Endothelial cell of umbilical vein (primary cell): ENCODE results near the gene LRRK1. TPM values are rescaled to one million over a fixed set of nuclear protein-coding genes. Genes with fewer than 3 reads are reported as not detected.

Source experiments
- BruUV-seq: library from RNA; stranded (reverse); fragments of 400-500 nt; replicated peaks from 2 replicates; lab custom pipeline; 2021; lab: Mats Ljungman, UMichigan
- CTCF ChIA-PET: fragments of 300-600, 350-600 bp; sonication (Branson Sonifier 250); formaldehyde crosslinking; loops from one replicate; lab custom pipeline; 2021; ENCODE audit warnings: antibody characterized with exemption, inconsistent platforms; lab: Charles Lee
- POLR2A ChIA-PET: fragments of 300-600, 350-600 bp; sonication (Branson Sonifier 250); formaldehyde crosslinking; loops from one replicate; lab custom pipeline; 2021; ENCODE audit warnings: antibody characterized with exemption, inconsistent platforms; lab: Charles Lee
- DNase-seq: peaks from one replicate; pipeline ENCODE4 v3.0.0-alpha.2; 2011; ENCODE audit warnings: low read depth, low spot score
- FAIRE-seq: peaks from 2 replicates; lab custom pipeline; 2011; peaks lifted over from hg19 to GRCh38; lab: Jason Lieb, UNC
- H2AFZ ChIP-seq: 2 replicates; pipeline ENCODE4 v1.6.0; 2012; ENCODE audit warnings: low read depth, low read length, control low read depth, inconsistent platforms
- H3K27ac ChIP-seq: 2 replicates; pipeline ENCODE4 v1.5.1; 2011; ENCODE audit warnings: low read depth, mild to moderate bottlenecking, control low read depth, low read length, moderate library complexity; ENCODE audit not compliant: insufficient read depth
- H3K27me3 ChIP-seq, 2 experiments: 2 replicates each; pipeline versions ENCODE4 v1.6.0 to v1.6.1; 2011; ENCODE audit warnings: low read length in 2 of 2, mixed read lengths in 1 of 2; ENCODE audit not compliant: control insufficient read depth in 2 of 2, insufficient read depth in 2 of 2
- H3K36me3 ChIP-seq, 2 experiments: 2 replicates in 1 of 2; 3 replicates in 1 of 2; pipeline ENCODE4 v1.5.1; 2011; ENCODE audit warnings: low read length in 2 of 2, mild to moderate bottlenecking in 1 of 2, moderate library complexity in 1 of 2; ENCODE audit not compliant: control insufficient read depth in 2 of 2, insufficient read depth in 2 of 2; ENCODE audit errors: extremely low read depth in 1 of 2
- H3K4me1 ChIP-seq: 3 replicates; pipeline ENCODE4 v1.5.1; 2011; ENCODE audit warnings: mild to moderate bottlenecking, low read length; ENCODE audit not compliant: control insufficient read depth, insufficient read depth; ENCODE audit errors: extremely low read depth
- H3K4me2 ChIP-seq: 2 replicates; pipeline ENCODE4 v1.6.1; 2011; ENCODE audit warnings: low read length, control low read depth, mixed read lengths; ENCODE audit not compliant: insufficient read depth
- H3K4me3 ChIP-seq, 3 experiments: fragments of 200-600 bp in 1 of 3; sonication (generic), shearing (Covaris generic) in 1 of 3; replicated peaks in 1 of 3; 2 replicates each; pipeline ENCODE4 v1.5.1; 2011 to 2016; ENCODE audit warnings: control low read depth in 3 of 3, low read length in 3 of 3, mild to moderate bottlenecking in 2 of 3, inconsistent platforms in 1 of 3, low read depth in 1 of 3, moderate library complexity in 1 of 3; ENCODE audit not compliant: insufficient read depth in 1 of 3
- H3K79me2 ChIP-seq: 2 replicates; pipeline ENCODE4 v1.6.0; 2012; ENCODE audit warnings: low read length, inconsistent platforms; ENCODE audit not compliant: control insufficient read depth, insufficient read depth
- H3K9ac ChIP-seq: replicated peaks from 2 replicates; pipeline ENCODE3; 2011; ENCODE audit warnings: low read length, control low read depth; ENCODE audit not compliant: insufficient read depth; ENCODE audit errors: extremely low read depth
- H3K9me1 ChIP-seq: replicated peaks from 3 replicates; pipeline ENCODE4 v1.6.0; 2011; ENCODE audit warnings: mild to moderate bottlenecking, low read length; ENCODE audit not compliant: control insufficient read depth, insufficient read depth; ENCODE audit errors: extremely low read depth
- H3K9me3 ChIP-seq: replicated peaks from 2 replicates; pipeline ENCODE4 v1.5.1; 2012; ENCODE audit warnings: low read length, inconsistent platforms; ENCODE audit not compliant: control insufficient read depth, insufficient read depth
- H4K20me1 ChIP-seq: replicated peaks from 2 replicates; pipeline ENCODE3; 2011; ENCODE audit warnings: mild to moderate bottlenecking, low read length; ENCODE audit not compliant: control insufficient read depth, insufficient read depth; ENCODE audit errors: extremely low read depth
- EZH2 ChIP-seq: IDR thresholded peaks from 2 replicates; pipeline ENCODE4 v1.6.1; 2012; ENCODE audit warnings: borderline replicate concordance, low read depth, mild to moderate bottlenecking, moderate library complexity, low read length, inconsistent platforms; ENCODE audit not compliant: severe bottlenecking
- FOS ChIP-seq: IDR thresholded peaks from 2 replicates; pipeline ENCODE4 v1.6.1; 2011; ENCODE audit warnings: mild to moderate bottlenecking, low read length, moderate library complexity, borderline replicate concordance; ENCODE audit not compliant: insufficient read depth
- GATA2 ChIP-seq: IDR thresholded peaks from 2 replicates; pipeline ENCODE4 v1.7.0; 2011; ENCODE audit warnings: low read depth, mild to moderate bottlenecking, moderate library complexity, mixed read lengths, low read length; ENCODE audit not compliant: insufficient read length, insufficient read depth
- JUN ChIP-seq: IDR thresholded peaks from 2 replicates; pipeline ENCODE4 v1.6.1; 2011; ENCODE audit warnings: borderline replicate concordance, low read depth; ENCODE audit not compliant: insufficient read length, insufficient read depth
- MYC ChIP-seq: IDR thresholded peaks from one replicate; pipeline ENCODE4 v1.6.1; 2011; ENCODE audit warnings: mild to moderate bottlenecking, low read depth, low read length
- POLR2A ChIP-seq: IDR thresholded peaks from 2 replicates; pipeline ENCODE4 v1.6.1; 2012; ENCODE audit warnings: low read depth, mild to moderate bottlenecking, control low read depth, low read length
- POLR2AphosphoS5 ChIP-seq: IDR thresholded peaks from 2 replicates; pipeline ENCODE4 v1.6.1; 2012; ENCODE audit warnings: low read depth, mild to moderate bottlenecking, control low read depth, low read length, moderate library complexity; ENCODE audit not compliant: insufficient read depth
- dilution Hi-C: fragments of 300-500 bp; cut with MboI; formaldehyde crosslinking; loops from one replicate; pipeline ENCODE4 v1.15.0; 2019; ENCODE audit warnings: low sequenced_read_pairs; ENCODE audit not compliant: extremely low pct_ligation_motif_present
- intact Hi-C: fragments of 100-400 bp; cut with micrococcal nuclease; formaldehyde crosslinking; loops from one replicate; pipeline ENCODE4 v1.10.0; 2022
- polyA plus RNA-seq, 4 experiments: library from polyadenylated mRNA; depleted of rRNA in 3 of 4; stranded (reverse) in 3 of 4; unstranded in 1 of 4; fragments of >200 nt; gene quantifications; 2 replicates each; pipeline versions ENCODE4 v1.2.1 to v1.2.3, GENCODE V29; 2011 to 2012; ENCODE audit warnings: missing spikeins in 1 of 4
- total RNA-seq: library from RNA; stranded (reverse); gene quantifications from 2 replicates; pipeline ENCODE4 v1.2.3, GENCODE V29; 2021
- TF ChIP-seq, protein P1 (sequence below), 2 donors: IDR thresholded peaks; 1 replicate in 1 of 2; 2 replicates in 1 of 2; pipeline ENCODE4 v1.5.1; 2011; ENCODE audit warnings: low read length in 2 of 2, mild to moderate bottlenecking in 2 of 2, moderate library complexity in 2 of 2, control low read depth in 1 of 2, inconsistent platforms in 1 of 2, low read depth in 1 of 2; ENCODE audit not compliant: insufficient read depth in 1 of 2; ENCODE audit errors: extremely low read depth in 1 of 2
- TF ChIP-seq, protein P2 (sequence below): IDR thresholded peaks from 2 replicates; pipeline ENCODE4 v1.6.1; 2011; ENCODE audit not compliant: insufficient read depth, insufficient read length

The LRRK1 gene
- total and polyA plus RNA-seq, 2 donors (not counting 3 experiments of a cell fraction or from before 2014, with no cell fraction given), result 11.0 to 22.1 TPM

DNA sequence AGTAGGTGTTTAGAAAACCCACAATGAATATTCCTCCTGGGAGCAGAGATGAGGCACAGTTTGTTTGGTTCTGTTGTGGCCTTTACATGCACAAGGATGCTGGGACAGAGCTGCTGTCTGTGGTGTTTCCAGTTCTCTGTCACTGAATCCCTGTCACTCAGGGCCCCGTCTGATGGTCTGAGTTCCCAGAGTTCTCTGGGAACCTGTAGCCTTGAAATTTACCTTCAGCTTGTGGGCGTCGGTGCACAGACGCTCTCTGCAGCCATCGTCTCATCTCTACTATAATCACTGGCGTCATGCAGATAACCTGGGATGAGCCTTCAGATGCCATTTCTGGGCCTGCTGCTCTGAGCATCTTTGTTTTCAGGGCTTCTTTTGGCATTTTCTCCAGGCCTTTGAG is 81.9 kb downstream of the LRRK1 start:
- H3K9me1 ChIP-seq, result no peaks in the 10 kb centered on the region
- H3K4me1 ChIP-seq, result no peaks in the 10 kb centered on the region
- no peak overlapping the region for H3K4me3 ChIP-seq
- H3K9ac ChIP-seq, result no peak overlapping the region
- no peaks in the 10 kb centered on the region for H3K9me3 ChIP-seq
- no peaks in the 10 kb centered on the region for H3K79me2 ChIP-seq
- intact Hi-C loops, result no loop called here
- H4K20me1 ChIP-seq, result no peaks in the 10 kb centered on the region
- BruUV-seq, result no TSS peak
- H3K27me3 ChIP-seq, result no peaks in the 10 kb centered on the region
- no peak overlapping the region for H3K4me2 ChIP-seq
- peaks cover 0 to 3% of the 10 kb centered on the region in 2 experiments for H3K36me3 ChIP-seq
- dilution Hi-C loops, result no loop called here
- POLR2A ChIA-PET, result no interaction called here
- FAIRE-seq, result no peak
- TF ChIP-seq POLR2AphosphoS5 (no peak), FOS (no peak), POLR2A (no peak), EZH2 (no peak), JUN (no peak), MYC (no peak), GATA2 (no peak)
- TF ChIP-seq, protein P1, sequence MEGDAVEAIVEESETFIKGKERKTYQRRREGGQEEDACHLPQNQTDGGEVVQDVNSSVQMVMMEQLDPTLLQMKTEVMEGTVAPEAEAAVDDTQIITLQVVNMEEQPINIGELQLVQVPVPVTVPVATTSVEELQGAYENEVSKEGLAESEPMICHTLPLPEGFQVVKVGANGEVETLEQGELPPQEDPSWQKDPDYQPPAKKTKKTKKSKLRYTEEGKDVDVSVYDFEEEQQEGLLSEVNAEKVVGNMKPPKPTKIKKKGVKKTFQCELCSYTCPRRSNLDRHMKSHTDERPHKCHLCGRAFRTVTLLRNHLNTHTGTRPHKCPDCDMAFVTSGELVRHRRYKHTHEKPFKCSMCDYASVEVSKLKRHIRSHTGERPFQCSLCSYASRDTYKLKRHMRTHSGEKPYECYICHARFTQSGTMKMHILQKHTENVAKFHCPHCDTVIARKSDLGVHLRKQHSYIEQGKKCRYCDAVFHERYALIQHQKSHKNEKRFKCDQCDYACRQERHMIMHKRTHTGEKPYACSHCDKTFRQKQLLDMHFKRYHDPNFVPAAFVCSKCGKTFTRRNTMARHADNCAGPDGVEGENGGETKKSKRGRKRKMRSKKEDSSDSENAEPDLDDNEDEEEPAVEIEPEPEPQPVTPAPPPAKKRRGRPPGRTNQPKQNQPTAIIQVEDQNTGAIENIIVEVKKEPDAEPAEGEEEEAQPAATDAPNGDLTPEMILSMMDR (IDR thresholded peaks at IDR 0.05; ENCODE audit: extremely low read depth in 1 of 2, insufficient read depth in 1 of 2, low read depth in 1 of 2, low read length in 2 of 2), result no peak
- TF ChIP-seq, protein P2, sequence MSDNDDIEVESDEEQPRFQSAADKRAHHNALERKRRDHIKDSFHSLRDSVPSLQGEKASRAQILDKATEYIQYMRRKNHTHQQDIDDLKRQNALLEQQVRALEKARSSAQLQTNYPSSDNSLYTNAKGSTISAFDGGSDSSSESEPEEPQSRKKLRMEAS, result no peak
- no peak overlapping the region for H2AFZ ChIP-seq
- H3K27ac ChIP-seq, result no peak overlapping the region
- CTCF ChIA-PET, result interaction anchor here (2.7 to 3.6 kb wide), 2 partner anchors 83 kb away, joined by 13 to 34 read pairs; partner anchors contain the start of gene LRRK1
- DNase-seq, result no peak
